ENCODE data around the gene OPCML.

DNA sequence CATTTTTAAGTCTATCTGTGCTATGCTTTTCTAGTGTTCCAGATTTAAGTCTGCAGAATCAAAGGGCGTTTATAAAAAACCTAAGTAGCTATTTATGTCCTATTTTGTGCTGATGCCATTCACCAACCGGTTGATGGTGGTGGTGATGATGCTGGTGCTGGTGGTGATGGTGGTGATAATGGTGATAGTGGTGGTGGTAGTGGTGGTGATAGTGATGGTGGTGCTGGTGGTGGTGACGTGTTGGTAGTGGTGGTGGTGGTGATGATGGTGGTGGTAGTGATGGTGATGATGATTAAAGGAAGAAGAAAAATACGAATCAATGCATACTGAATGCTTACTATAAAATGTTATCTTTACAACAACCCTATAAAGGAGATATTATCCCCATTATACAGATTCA lies 178.2 kb downstream of the OPCML start:
- TF ChIP-seq, protein P1, sequence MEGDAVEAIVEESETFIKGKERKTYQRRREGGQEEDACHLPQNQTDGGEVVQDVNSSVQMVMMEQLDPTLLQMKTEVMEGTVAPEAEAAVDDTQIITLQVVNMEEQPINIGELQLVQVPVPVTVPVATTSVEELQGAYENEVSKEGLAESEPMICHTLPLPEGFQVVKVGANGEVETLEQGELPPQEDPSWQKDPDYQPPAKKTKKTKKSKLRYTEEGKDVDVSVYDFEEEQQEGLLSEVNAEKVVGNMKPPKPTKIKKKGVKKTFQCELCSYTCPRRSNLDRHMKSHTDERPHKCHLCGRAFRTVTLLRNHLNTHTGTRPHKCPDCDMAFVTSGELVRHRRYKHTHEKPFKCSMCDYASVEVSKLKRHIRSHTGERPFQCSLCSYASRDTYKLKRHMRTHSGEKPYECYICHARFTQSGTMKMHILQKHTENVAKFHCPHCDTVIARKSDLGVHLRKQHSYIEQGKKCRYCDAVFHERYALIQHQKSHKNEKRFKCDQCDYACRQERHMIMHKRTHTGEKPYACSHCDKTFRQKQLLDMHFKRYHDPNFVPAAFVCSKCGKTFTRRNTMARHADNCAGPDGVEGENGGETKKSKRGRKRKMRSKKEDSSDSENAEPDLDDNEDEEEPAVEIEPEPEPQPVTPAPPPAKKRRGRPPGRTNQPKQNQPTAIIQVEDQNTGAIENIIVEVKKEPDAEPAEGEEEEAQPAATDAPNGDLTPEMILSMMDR (IDR thresholded peaks at IDR 0.05), result no peak
- no peak for TF ChIP-seq ZFX (IDR thresholded peaks at IDR 0.05; ENCODE audit: borderline replicate concordance)
